NCI-H2227 (cell line): Measurements from ENCODE around the gene NCEH1.
"Not testable (repeated sequence)": the region's sequence is repeated elsewhere in the genome, so short reads cannot be mapped to it uniquely, and the experiment has no call there.

Source experiments
- DNase-seq: peaks from one replicate; lab custom pipeline; 2025; ENCODE audit not compliant: unreplicated experiment; lab: John Stamatoyannopoulos, UW

NCEH1 gene

GRCh38 chr3:172679599-172679998 is 31.3 kb downstream of the NCEH1 start:
- DNase-seq, result no peak

- DNase-seq, result no peak
These were observed 32.8 kb downstream of the NCEH1 start for GRCh38 chr3:172678068-172678467.

- DNase-seq, result no peak
These were observed 34.5 kb downstream of the NCEH1 start for GRCh38 chr3:172676196-172676922.

GRCh38 chr3:172675441-172676193 is 35.2 kb downstream of the NCEH1 start:
- peak; percentile 63 for DNase-seq

GRCh38 chr3:172673210-172673679 is 37.6 kb downstream of the NCEH1 start:
- DNase-seq, result peak; percentile 71

GRCh38 chr3:172669021-172669420 is 41.8 kb downstream of the NCEH1 start:
- no peak for DNase-seq

- peak; percentile 92 for DNase-seq
These were observed 43.8 kb downstream of the NCEH1 start for GRCh38 chr3:172666873-172667694.

GRCh38 chr3:172666181-172666872 is 44.5 kb downstream of the NCEH1 start:
- DNase-seq, result no peak

- DNase-seq, result not testable (repeated sequence)
These were observed 45.4 kb downstream of the NCEH1 start for GRCh38 chr3:172665510-172665909.

GRCh38 chr3:172660421-172660820 is 50.4 kb downstream of the NCEH1 start:
- DNase-seq, result not testable (repeated sequence)

GRCh38 chr3:172659246-172660002 is 51.4 kb downstream of the NCEH1 start:
- no peak for DNase-seq

- no peak for DNase-seq
These were observed 52.3 kb downstream of the NCEH1 start for GRCh38 chr3:172658344-172659245.

- DNase-seq, result no peak
These were observed 54.3 kb downstream of the NCEH1 start for GRCh38 chr3:172656602-172657001.

- DNase-seq, result no peak
These were observed 55.5 kb downstream of the NCEH1 start for GRCh38 chr3:172655388-172655787.

- no peak for DNase-seq
These were observed 56.4 kb downstream of the NCEH1 start for GRCh38 chr3:172654470-172654869.

GRCh38 chr3:172653004-172653572 is 57.8 kb downstream of the NCEH1 start:
- no peak for DNase-seq

GRCh38 chr3:172651936-172652625 is 58.8 kb downstream of the NCEH1 start:
- no peak for DNase-seq

GRCh38 chr3:172649987-172650386 is 60.9 kb downstream of the NCEH1 start:
- no peak for DNase-seq
